RKO (cell line): ENCODE results near the gene IFIT3.
A peak's percentile ranks its signal among the peaks of the same experiment; 100 is the strongest.
"Not testable (repeated sequence)": the region's sequence is repeated elsewhere in the genome, so short reads cannot be mapped to it uniquely, and the experiment has no call there.

Experiments used
- DNase-seq: peaks from one replicate; pipeline ENCODE4 v3.0.0-alpha.2; 2016; ENCODE audit warnings: low spot score

The IFIT3 gene

DNA sequence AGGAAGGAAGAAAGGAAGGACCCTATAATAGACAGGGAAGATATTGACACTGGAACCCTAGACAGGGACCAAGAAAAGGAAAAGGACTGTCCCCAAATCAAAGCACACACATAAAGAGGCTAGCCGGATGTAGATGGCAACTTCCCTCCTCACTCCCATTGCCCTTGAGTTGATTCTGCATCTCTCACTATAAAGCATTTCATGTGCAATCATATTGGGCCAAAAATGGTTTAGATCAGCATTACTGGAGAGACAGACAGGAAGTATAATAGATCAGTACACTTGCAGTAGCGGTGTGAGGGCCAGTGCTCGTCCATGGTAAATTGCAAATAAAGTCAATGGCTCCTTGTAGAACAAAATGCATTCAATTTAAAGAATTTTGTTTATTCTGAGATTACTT is 8.4 kb downstream of the IFIT3 start:
- DNase-seq = no peak

GRCh38 chr10:89337484-89337883 is 9.7 kb downstream of the IFIT3 start:
- DNase-seq = peak; percentile 49

DNA sequence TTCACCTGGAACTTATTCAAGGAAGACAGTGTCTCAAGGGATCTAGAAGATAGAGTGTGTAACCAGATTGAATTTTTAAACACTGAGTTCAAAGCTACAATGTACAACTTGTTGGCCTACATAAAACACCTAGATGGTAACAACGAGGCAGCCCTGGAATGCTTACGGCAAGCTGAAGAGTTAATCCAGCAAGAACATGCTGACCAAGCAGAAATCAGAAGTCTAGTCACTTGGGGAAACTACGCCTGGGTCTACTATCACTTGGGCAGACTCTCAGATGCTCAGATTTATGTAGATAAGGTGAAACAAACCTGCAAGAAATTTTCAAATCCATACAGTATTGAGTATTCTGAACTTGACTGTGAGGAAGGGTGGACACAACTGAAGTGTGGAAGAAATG is 10.9 kb downstream of the IFIT3 start:
- no peak for DNase-seq

DNA sequence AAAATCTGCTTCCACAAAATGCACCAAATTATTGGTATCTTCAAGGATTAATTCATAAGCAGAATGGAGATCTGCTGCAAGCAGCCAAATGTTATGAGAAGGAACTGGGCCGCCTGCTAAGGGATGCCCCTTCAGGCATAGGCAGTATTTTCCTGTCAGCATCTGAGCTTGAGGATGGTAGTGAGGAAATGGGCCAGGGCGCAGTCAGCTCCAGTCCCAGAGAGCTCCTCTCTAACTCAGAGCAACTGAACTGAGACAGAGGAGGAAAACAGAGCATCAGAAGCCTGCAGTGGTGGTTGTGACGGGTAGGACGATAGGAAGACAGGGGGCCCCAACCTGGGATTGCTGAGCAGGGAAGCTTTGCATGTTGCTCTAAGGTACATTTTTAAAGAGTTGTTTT is 12.1 kb downstream of the IFIT3 start:
- DNase-seq = no peak

GRCh38 chr10:89341649-89342048 is 13.9 kb downstream of the IFIT3 start:
- no peak for DNase-seq

- peak; percentile 10 for DNase-seq
Measured at GRCh38 chr10:89342206-89342958, 14.6 kb downstream of the IFIT3 start.

DNA sequence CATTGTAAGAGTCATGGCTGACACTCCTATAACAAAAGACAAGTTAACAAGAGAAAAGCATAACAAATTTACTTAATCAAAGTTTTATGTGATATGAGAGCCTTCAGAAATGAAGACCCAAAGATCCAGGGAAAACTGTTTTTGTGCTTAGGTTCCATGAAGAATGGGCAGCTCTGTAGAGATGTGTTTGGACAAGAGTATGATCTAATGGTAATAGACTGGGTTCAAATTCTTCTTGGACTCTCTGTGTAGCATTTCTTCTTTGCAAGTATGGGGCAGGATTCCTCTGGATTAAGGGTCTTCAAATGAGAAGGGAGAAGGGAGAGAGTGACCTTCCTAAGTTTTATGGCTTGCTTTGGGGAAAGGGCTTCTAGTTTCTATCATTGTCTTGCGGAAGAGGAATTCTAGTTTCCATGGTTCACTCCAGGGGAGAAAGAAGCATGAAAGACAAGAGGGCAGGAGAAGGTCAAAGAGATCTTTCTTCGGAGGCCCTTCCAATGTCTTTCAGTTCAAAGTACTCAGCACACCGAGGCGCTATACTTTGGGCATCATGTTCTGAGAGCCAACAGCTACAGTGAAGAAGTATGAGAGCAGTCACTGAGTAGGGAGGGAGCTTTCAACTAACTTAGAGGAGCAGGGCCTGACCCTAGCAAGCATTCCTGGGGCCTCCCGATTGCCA is 15.4 kb downstream of the IFIT3 start:
- DNase-seq = no peak

GRCh38 chr10:89344156-89344555 is 16.4 kb downstream of the IFIT3 start:
- DNase-seq = no peak

DNA sequence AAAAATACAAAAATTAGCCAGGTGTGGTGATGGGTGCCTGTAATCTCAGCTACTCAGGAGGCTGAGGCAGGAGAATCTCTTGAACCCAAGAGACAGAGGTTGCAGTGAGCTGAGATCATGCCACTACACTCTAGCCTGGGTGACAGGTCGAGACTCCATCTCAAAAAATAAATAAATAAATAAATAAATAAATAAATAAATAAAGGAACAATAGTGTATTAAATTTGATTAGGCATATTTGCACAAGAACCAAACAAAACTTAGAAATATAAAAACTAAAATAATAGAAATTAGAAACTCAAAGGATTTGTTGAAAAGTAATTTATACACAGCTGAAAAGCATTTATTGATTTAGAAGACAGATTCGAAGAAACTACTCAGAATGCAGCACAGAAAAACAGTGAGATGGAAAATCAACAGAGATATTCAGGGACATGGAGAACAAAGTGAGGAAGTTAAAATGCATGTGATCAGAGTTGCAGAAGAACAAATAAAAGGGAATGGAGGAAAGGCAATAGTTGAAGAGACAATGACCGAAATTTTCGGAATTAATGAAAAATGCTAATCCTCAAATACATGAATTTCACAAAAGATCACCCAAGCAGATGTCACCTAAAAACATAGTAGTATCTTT is 17.7 kb downstream of the IFIT3 start:
- no peak for DNase-seq

DNA sequence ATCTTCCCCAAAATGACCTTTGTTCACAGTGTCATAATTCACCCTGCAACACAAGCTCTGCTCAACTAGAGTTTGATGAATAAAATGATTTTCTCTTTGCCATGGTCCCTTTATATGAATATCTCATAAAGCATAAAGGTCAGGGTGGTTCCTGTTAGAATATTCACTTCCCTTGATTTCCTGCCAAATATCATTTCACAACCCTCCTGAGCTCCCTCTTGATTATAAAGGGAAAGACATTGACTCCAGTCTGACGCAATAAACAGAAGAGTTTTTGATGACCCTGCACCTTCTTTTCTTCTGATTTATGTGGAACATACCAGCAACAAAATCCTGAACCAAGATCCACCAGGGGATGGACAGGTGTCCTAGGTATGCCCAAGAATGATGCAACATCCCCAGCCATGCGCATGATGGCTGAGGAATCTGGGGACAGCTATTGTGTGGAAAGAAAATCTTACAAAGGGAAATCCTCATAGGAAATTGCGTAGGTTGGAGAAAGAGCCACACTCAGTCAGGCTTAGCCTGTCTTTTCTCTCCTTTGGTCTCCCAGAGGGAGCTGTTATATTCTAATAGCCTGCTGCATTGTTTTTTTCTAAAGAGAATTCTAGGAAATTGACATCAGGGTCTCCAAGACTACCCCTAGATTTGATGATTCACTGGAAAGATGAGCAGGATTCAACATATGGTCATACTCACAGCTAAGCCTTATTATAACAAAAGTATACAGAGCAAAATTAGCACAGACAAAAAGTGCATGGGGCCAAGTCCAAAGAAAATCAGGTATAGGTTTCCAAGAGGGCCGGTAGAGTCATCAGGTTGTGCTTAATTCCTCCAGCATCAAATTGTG is 18.8 kb downstream of the IFIT3 start:
- no peak for DNase-seq

DNA sequence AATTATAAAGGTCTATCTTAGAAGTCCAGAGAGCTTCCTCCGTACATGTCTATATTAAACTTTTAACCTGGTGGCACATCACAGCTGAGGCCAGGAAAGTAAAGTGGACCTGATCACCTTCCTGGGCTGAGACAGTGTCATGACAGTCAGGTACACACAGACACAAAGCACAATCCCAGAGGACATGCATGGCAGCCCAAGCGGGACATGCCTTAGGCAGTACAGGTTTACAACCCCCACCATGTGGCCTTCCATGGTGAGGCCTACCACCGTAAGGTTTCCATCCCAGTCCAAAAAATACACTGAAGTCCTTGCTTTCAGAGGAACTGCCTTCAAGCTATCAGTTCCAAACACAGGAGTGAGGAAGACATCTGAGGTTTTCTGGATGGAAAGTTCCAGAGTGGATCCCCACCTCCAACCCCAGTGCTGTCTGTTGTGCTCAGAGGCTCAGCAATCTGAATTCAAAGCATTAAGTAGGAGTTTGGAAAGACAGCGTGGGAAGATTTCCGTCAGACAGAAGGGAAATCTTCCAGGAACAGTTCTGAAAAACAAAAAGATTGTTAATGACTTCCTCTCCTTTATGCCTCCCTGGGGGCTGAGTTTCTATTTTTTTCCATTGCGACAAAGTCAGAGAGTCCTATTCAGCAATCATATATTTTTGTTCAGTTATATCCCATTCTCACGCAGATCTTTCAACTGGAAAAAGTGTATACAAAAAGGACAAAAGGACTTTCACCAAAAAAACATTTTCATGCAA is 20.1 kb downstream of the IFIT3 start:
- DNase-seq = no peak

- DNase-seq = no peak
Measured at GRCh38 chr10:89348481-89348880, 20.7 kb downstream of the IFIT3 start.

GRCh38 chr10:89348975-89349374 is 21.2 kb downstream of the IFIT3 start:
- DNase-seq = no peak

GRCh38 chr10:89350631-89351315 is 23.0 kb downstream of the IFIT3 start:
- not testable (repeated sequence) for DNase-seq

GRCh38 chr10:89351412-89351779 is 23.6 kb downstream of the IFIT3 start:
- DNase-seq = no peak

GRCh38 chr10:89351780-89352597 is 24.2 kb downstream of the IFIT3 start:
- DNase-seq = peak; percentile 26

DNA sequence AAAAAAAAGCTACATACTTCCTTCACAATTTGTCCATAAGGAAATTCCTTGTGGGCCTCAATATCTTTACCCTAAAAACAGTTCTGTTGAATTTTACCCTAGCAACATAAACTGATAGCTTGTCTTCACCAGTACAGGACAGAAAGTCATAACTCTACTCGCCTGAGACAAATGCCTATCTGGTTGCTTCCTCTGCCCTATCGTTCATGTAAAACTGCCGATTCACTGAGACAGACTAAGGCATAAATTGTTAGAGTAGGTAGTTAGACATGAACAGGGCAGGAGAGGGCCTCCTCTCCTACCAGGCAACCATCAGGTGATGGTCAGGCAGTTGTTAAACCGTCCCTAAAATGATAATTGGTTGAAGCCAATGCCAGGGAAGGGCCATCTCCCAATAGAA is 25.0 kb downstream of the IFIT3 start:
- DNase-seq = no peak

DNA sequence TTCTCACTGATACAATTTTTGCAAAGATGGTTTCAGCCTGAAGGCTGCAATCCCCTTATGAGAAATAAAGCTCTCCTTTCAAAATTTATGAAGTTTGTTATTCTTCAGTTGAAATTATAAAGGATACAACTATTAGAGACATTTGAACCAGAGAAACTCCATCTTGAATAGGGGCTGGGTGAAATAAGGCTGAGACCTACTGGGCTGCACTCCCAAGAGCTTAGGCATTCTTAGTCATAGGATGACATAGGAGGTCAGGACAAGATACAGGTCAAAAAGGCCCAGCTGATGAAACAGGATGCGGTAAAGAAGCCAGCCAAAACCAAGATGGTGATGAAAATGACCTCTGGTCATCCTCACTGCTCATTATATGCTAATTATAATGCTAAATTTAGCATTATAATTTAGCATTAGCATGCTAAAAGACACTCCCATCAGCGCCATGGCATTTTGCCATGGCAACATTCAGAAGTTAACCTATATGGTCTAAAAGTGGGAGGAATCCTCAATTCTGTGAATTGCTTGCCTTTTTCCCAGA is 27.7 kb downstream of the IFIT3 start:
- peak; percentile 29 for DNase-seq

DNA sequence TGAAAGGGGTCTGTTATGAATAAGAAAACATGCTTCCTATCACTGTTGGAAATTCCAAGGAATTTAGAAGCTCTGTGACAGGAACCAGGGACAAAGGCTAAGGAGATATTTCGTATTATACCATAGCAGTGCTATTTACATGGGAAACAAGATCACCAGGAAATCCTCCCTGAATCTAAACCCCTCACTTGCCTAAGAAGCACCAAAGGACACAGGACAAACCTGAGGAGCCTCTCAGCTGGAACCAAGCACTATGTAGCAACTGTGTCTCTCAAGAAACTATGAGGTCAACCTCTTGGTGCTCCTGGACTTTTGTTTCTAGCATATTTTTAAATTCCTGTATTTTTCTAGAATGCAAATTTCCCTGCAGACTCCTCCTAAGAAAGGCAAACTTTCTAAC is 29.3 kb downstream of the IFIT3 start:
- DNase-seq = no peak

DNA sequence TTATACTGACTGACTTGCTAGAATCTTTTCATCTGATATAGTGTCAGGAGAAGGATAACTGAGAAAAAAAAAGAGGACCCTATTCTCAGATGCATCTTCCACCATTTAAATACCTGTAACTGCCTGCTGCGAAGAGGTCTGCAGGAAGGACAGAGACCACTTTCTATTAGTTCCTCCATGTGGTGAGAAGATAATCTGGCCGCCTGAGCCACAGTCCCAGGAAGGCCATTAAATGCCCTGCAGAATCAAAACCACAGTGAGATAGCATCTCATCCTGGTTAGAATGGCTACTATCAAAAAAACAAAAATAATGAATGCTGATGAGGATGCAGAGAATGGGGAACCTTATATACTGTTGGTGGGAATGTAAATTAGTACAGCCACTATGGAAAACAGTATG is 30.2 kb downstream of the IFIT3 start:
- no peak for DNase-seq
